ENCODE results near the gene PLEKHJ1. TPM values are rescaled to one million over a fixed set of nuclear protein-coding genes. Genes with fewer than 3 reads are reported as not detected.

Gene PLEKHJ1
- total RNA-seq, 4 donors from 2014 or later: 21.0 to 78.2 (median 47.3) TPM

DNA sequence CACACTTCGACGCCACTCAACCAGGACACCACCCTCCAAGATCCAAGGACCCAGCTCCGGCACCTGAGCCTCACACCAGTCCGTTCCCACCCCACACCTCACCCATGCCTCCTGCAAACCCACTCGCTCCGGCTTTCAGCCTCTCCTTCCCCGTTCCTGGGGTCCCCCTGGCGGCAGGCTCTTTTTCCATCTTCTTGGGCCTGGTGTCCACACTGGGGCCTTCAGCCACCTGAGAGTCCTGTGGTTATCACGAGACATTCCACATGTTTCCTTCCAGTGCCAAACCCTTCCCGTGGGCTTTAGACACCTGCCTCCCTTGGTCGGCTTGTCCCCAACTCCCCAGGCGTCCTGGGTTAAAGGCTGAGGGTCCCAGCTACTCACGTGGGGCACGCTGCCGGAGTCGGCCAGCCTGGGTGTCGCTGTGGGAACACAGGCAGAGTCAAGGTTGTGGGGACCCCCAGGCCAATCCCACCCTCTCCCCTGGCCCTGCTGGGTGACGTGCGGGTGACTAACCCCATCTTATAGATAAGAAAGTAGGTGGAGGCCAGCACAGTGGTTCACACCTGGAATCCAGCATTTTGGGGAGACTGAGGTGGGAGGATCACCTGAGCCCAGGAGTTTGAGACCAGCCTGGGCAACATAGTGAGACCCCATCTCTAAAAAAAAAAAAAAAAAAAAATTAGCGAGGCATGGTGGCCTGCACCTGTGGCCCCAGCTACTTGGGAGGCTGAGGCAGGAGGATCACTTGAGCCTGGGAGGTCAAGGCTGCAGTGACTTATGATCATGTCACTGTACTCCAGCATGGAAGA, 18.1 kb upstream of the PLEKHJ1 start:
- TF ChIP-seq, protein P1, sequence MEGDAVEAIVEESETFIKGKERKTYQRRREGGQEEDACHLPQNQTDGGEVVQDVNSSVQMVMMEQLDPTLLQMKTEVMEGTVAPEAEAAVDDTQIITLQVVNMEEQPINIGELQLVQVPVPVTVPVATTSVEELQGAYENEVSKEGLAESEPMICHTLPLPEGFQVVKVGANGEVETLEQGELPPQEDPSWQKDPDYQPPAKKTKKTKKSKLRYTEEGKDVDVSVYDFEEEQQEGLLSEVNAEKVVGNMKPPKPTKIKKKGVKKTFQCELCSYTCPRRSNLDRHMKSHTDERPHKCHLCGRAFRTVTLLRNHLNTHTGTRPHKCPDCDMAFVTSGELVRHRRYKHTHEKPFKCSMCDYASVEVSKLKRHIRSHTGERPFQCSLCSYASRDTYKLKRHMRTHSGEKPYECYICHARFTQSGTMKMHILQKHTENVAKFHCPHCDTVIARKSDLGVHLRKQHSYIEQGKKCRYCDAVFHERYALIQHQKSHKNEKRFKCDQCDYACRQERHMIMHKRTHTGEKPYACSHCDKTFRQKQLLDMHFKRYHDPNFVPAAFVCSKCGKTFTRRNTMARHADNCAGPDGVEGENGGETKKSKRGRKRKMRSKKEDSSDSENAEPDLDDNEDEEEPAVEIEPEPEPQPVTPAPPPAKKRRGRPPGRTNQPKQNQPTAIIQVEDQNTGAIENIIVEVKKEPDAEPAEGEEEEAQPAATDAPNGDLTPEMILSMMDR (IDR thresholded peaks at IDR 0.05; ENCODE audit: low read depth): no peak

DNA sequence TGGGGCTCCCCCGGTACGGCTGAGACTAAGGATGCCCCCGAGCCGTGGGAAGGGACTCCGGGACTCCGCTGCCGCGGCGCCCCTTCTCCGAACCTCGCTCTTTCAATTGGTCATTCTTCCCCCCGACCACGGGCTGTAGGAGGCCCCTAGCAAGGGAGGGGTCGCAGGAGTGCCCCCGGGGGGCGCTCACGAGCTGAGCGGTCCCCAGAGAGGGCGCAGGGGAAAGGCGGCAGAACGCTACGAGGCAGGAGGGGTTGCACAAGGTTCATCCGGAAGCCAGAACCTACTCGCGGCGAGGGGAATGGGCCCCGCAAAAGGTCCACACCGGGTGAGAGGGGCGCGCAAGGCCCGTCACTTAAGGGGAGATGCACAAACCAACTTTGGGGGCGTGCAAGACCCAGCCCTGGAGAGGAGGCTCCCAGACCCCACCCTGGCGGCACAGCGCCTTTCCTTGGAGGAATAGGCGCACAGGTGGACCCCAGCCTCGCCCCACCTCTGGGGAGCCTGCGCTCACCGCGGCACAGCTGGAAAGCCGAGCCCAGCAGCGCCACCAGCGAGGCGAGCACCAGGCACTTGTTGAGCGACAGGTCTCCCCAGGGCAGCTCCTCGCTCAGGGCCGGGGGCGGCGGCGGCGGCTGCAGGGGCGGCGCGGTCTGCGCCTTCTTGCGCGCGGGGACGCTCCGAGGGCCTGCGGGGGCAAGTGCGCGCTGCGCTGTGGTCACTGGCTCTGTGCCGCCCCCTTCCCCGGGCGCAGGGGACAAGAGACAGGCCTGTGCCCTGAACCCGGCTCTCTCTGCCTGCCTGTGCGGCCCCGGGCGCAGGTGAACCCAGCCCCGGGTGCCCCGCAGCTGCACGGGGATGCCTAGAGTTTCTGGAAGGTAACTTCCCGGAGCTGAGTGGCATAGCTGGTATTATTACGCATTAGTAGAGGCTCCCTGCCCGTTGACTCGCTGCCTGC, 17.3 kb upstream of the PLEKHJ1 start:
- TF ChIP-seq, protein P1 (IDR thresholded peaks at IDR 0.05; ENCODE audit: low read depth): no peak

DNA sequence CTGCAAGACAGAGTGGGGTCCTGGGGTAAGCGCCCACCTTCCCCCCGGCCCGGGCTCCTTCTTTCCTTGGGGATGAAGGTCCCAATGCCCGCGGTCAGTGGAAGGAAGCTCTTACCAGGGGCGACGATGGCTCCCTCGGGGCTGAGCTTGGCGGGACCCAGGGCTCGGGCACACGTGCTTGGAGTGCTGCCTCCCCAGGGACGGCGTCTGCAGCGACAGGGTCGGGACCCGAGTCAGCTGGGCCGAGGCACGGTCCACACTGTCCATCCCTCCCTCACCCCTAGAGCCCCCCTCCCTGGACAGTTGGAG, 16.6 kb upstream of the PLEKHJ1 start:
- TF ChIP-seq, protein P1 (IDR thresholded peaks at IDR 0.05; ENCODE audit: low read depth): no peak

DNA sequence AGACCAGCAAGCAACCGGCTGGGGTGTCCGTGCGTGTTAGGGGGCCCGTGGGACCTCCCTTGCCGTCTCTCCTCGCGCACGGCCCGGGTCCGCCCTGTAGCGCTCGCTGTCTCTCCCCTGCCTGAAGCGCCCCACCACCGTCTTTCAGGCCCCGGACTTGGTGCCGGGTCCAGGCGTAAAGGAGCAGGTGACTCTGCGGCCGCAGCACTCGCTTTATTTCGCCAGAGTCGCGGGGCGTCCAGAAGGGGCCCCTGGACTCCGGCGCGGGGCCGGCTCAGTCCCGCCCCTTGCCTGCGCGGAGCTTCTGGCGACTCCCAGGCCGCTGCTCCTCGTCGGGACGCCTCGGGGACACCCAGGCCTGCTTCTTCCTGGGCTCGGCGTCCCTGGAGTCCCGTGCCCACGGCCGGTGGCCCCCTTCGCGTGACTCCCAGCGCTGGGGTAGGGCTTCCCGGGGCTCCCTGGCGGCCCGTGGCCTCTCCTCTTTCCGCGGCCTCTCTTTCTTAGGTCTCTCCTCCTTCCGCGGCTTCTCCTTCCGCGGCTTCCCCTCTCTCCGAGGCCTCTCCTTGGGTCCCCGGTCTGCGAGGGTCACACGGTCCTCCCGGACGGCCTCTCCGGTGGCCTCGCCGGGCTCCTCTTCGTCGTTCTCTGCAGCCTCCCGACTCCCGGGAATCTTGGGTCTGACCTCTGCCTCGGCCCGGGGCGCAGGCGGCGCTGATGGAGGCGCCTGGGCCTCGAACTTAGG, 16.1 kb upstream of the PLEKHJ1 start:
- TF ChIP-seq, protein P1 (IDR thresholded peaks at IDR 0.05; ENCODE audit: low read depth): no peak

DNA sequence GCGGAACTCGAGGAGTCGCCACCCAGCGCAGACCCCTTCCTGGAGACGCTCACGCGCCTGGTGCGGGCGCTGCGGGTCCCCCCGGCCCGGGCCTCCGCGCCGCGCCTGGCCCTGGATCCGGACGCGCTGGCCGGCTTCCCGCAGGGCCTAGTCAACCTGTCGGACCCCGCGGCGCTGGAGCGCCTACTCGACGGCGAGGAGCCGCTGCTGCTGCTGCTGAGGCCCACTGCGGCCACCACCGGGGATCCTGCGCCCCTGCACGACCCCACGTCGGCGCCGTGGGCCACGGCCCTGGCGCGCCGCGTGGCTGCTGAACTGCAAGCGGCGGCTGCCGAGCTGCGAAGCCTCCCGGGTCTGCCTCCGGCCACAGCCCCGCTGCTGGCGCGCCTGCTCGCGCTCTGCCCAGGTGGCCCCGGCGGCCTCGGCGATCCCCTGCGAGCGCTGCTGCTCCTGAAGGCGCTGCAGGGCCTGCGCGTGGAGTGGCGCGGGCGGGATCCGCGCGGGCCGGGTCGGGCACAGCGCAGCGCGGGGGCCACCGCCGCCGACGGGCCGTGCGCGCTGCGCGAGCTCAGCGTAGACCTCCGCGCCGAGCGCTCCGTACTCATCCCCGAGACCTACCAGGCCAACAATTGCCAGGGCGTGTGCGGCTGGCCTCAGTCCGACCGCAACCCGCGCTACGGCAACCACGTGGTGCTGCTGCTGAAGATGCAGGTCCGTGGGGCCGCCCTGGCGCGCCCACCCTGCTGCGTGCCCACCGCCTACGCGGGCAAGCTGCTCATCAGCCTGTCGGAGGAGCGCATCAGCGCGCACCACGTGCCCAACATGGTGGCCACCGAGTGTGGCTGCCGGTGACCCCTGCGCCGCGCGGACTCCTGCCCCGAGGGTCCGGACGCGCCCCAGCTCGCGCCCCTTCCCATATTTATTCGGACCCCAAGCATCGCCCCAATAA, 15.3 kb upstream of the PLEKHJ1 start:
- TF ChIP-seq, protein P1 (IDR thresholded peaks at IDR 0.05; ENCODE audit: low read depth): no peak

DNA sequence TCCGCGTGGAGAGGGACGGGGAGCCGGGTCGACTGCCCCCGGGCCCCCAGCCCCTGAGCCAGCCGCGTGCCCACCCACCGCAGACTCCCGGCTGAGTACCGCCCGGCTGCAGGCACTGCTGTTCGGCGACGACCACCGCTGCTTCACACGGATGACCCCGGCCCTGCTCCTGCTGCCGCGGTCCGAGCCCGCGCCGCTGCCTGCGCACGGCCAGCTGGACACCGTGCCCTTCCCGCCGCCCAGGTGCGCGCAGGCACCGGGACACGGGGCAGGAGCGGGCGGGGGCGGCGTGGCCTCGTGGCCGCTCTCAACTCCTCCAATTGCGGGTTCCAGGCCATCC, 14.6 kb upstream of the PLEKHJ1 start:
- TF ChIP-seq, protein P1 (IDR thresholded peaks at IDR 0.05; ENCODE audit: low read depth): no peak
